Glutamatergic neuron (in vitro differentiated cells): ENCODE results near the gene ETV6. TPM values are rescaled to one million over a fixed set of nuclear protein-coding genes. Genes with fewer than 3 reads are reported as not detected.

Experiments
- DNase-seq: peaks from one replicate; pipeline ENCODE4 v3.0.0; 2022
- H3K27ac Mint-ChIP-seq: one replicate; pipeline ENCODE4 v1.8.0; 2020; ENCODE audit warnings: mild to moderate bottlenecking, mixed read lengths, inconsistent platforms; ENCODE audit not compliant: unreplicated experiment
- H3K27me3 Mint-ChIP-seq: one replicate; pipeline ENCODE4 v1.8.0; 2020; ENCODE audit warnings: mild to moderate bottlenecking, moderate library complexity, mixed read lengths, inconsistent platforms; ENCODE audit not compliant: unreplicated experiment
- H3K36me3 Mint-ChIP-seq: one replicate; pipeline ENCODE4 v1.8.0; 2020; ENCODE audit warnings: mild to moderate bottlenecking, mixed read lengths, inconsistent platforms; ENCODE audit not compliant: unreplicated experiment
- H3K4me1 Mint-ChIP-seq: one replicate; pipeline ENCODE4 v1.8.0; 2020; ENCODE audit warnings: mild to moderate bottlenecking, low read depth, mixed read lengths, inconsistent platforms; ENCODE audit not compliant: unreplicated experiment
- H3K4me3 Mint-ChIP-seq: one replicate; pipeline ENCODE4 v1.8.0; 2020; ENCODE audit warnings: mild to moderate bottlenecking, mixed read lengths, inconsistent platforms; ENCODE audit not compliant: unreplicated experiment
- H3K9me3 Mint-ChIP-seq: one replicate; pipeline ENCODE4 v1.8.0; 2020; ENCODE audit warnings: mild to moderate bottlenecking, moderate library complexity, mixed read lengths, inconsistent platforms; ENCODE audit not compliant: unreplicated experiment
- total RNA-seq: library from RNA; stranded (reverse); fragmentation: NEBNext Ultra II Directional; extraction: Animal tissue kit (Norgen Biotek cat#: 25700); gene quantifications from one replicate; pipeline ENCODE4 v1.2.1, GENCODE V29; 2021; ENCODE audit not compliant: unreplicated experiment
- TF ChIP-seq, protein P1 (sequence below): fragments of 200-600 bp; sonication (generic); IDR thresholded peaks from one replicate; pipeline ENCODE4 v1.5.0; 2021; ENCODE audit not compliant: partially characterized antibody, unreplicated experiment

The ETV6 gene
- total RNA-seq, 1 donor from 2014 or later, result 10.1 TPM

GRCh38 chr12:11787933-11788849, 138.7 kb downstream of the ETV6 start:
- Mint-ChIP-seq H3K9me3 (no peaks in the 10 kb centered on the region), H3K4me3 (no peak overlapping the region), H3K36me3 (no peaks in the 10 kb centered on the region), H3K27me3 (no peaks in the 10 kb centered on the region), H3K27ac (no peak overlapping the region), H3K4me1 (no peaks in the 10 kb centered on the region)
- no peak for DNase-seq
- TF ChIP-seq, protein P1, sequence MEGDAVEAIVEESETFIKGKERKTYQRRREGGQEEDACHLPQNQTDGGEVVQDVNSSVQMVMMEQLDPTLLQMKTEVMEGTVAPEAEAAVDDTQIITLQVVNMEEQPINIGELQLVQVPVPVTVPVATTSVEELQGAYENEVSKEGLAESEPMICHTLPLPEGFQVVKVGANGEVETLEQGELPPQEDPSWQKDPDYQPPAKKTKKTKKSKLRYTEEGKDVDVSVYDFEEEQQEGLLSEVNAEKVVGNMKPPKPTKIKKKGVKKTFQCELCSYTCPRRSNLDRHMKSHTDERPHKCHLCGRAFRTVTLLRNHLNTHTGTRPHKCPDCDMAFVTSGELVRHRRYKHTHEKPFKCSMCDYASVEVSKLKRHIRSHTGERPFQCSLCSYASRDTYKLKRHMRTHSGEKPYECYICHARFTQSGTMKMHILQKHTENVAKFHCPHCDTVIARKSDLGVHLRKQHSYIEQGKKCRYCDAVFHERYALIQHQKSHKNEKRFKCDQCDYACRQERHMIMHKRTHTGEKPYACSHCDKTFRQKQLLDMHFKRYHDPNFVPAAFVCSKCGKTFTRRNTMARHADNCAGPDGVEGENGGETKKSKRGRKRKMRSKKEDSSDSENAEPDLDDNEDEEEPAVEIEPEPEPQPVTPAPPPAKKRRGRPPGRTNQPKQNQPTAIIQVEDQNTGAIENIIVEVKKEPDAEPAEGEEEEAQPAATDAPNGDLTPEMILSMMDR, result no peak

- Mint-ChIP-seq H3K4me1 (no peaks in the 10 kb centered on the region), H3K27ac (no peak overlapping the region), H3K36me3 (no peaks in the 10 kb centered on the region), H3K9me3 (peaks cover 2% of the 10 kb centered on the region), H3K27me3 (no peaks in the 10 kb centered on the region), H3K4me3 (no peak overlapping the region)
- DNase-seq, result no peak
- TF ChIP-seq, protein P1, result no peak
Measured at GRCh38 chr12:11793921-11794710, 144.6 kb downstream of the ETV6 start.

- no peaks in the 10 kb centered on the region for H3K4me1 Mint-ChIP-seq
- no peak for DNase-seq
- TF ChIP-seq, protein P1, result no peak
- no peaks in the 10 kb centered on the region for H3K36me3 Mint-ChIP-seq
- H3K9me3 Mint-ChIP-seq, result peaks cover 2% of the 10 kb centered on the region
- H3K4me3 Mint-ChIP-seq, result no peak overlapping the region
- H3K27me3 Mint-ChIP-seq, result no peaks in the 10 kb centered on the region
- H3K27ac Mint-ChIP-seq, result no peak overlapping the region
Measured at GRCh38 chr12:11794751-11795150, 145.3 kb downstream of the ETV6 start.

DNA sequence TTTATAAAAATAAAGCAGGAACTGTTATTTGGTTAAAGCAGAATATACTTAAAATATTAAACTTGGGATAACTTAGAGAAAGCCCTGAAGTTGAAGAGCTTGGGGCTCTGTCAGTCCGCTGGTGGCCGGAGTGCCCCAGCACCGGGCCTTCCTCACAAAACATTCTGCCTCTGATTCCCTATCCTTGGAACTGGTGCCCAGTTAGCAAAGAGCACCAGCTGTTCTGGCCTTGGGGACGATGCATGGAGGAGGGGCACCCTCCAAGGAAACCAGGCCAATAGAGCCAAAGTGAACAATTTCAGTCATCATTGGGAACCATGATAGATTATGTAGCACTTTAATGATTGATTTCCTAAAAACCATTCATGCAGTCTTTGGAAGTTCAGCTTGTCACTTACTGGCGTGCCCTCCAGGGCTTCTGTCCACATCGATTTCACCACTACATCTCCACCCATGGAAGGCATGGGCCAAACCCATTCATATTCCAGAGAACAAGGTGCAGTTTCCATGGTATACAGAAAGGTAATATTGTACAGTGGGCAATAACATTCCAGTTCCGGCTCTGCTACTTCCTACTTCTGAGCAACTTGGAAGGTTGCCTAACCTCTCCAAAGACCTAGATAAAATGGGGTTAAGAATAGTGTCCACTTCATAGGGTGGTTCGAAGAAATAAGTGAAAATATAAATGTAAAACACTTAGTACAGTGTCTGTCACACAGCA, 145.9 kb downstream of the ETV6 start:
- Mint-ChIP-seq H3K27ac (no peak overlapping the region), H3K27me3 (no peaks in the 10 kb centered on the region), H3K4me3 (no peak overlapping the region), H3K4me1 (no peaks in the 10 kb centered on the region), H3K36me3 (no peaks in the 10 kb centered on the region), H3K9me3 (peaks cover 2% of the 10 kb centered on the region)
- TF ChIP-seq, protein P1, result no peak
- no peak for DNase-seq
